ENCODE measurements around the gene PBRM1. TPM values are rescaled to one million over a fixed set of nuclear protein-coding genes. Genes with fewer than 3 reads are reported as not detected.

The PBRM1 gene
- total RNA-seq, 6 experiments from 2014 or later, result 17.1 to 36.4 (median 27.2) TPM

GRCh38 chr3:52670621-52671521, 14.8 kb downstream of the PBRM1 start:
- no peak for TF ChIP-seq POLR2A (IDR thresholded peaks at IDR 0.05)
- no peak for TF ChIP-seq CTCF (IDR thresholded peaks at IDR 0.05)
- H3K36me3 ChIP-seq, result peaks cover 0 to 49% (median 4%) of the 10 kb centered on the region in 4 donors
- ATAC-seq, result peak in 2 of 4 donors; percentile 30 to 59
- 63% methylated on average over 9 of the region's 9 CpGs for WGBS (ENCODE audit: insufficient coverage, low coverage, low lambda C conversion rate, missing lambda C conversion rate)
- H3K27ac ChIP-seq, result no peak overlapping the region
- no peaks in the 10 kb centered on the region for H3K9me3 ChIP-seq
- intact Hi-C loops (cut with DNase I), result loop anchor here in 1 of 2 donors (10.0 kb wide), 1 partner anchor 186 kb away; no protein-coding TSS in a partner anchor
- H3K27me3 ChIP-seq, result no peaks in the 10 kb centered on the region
- no peaks in the 10 kb centered on the region for H3K4me1 ChIP-seq
- no peak for DNase-seq
- H3K4me3 ChIP-seq, result no peak overlapping the region

- Histone ChIP-seq H3K4me3 (no peak overlapping the region), H3K27ac (no peak overlapping the region), H3K36me3 (peaks cover 0 to 45% (median 27%) of the 10 kb centered on the region in 4 donors), H3K27me3 (no peaks in the 10 kb centered on the region), H3K9me3 (no peaks in the 10 kb centered on the region), H3K4me1 (peaks cover 0 to 6% (median 0%) of the 10 kb centered on the region in 4 donors)
- ATAC-seq (peak; percentile 57 to 83 (median 66)), DNase-seq (no peak)
- intact Hi-C loops (cut with DNase I), result no loop called here
- TF ChIP-seq POLR2A (IDR thresholded peaks at IDR 0.05), result no peak
- no peak for TF ChIP-seq CTCF (IDR thresholded peaks at IDR 0.05)
- 53% methylated on average over 2 of the region's 3 CpGs for WGBS (ENCODE audit: insufficient coverage, low coverage, low lambda C conversion rate, missing lambda C conversion rate)
Measured at GRCh38 chr3:52663098-52663497, 22.6 kb downstream of the PBRM1 start.

- no peak for ATAC-seq
- Histone ChIP-seq H3K4me3 (no peak overlapping the region), H3K36me3 (peaks cover 0 to 70% (median 43%) of the 10 kb centered on the region in 4 donors), H3K27ac (no peak overlapping the region), H3K9me3 (no peaks in the 10 kb centered on the region), H3K4me1 (peaks cover 0 to 6% (median 0%) of the 10 kb centered on the region in 4 donors), H3K27me3 (no peaks in the 10 kb centered on the region)
- 64% methylated on average over 3 of the region's 3 CpGs for WGBS (ENCODE audit: insufficient coverage, low coverage, low lambda C conversion rate, missing lambda C conversion rate)
- TF ChIP-seq CTCF (IDR thresholded peaks at IDR 0.05) (no peak), POLR2A (IDR thresholded peaks at IDR 0.05) (no peak)
- no peak for DNase-seq
- intact Hi-C loops (cut with DNase I), result no loop called here
Measured at GRCh38 chr3:52660046-52660445, 25.7 kb downstream of the PBRM1 start.

GRCh38 chr3:52655895-52656294, 29.8 kb downstream of the PBRM1 start:
- H3K9me3 ChIP-seq, result no peaks in the 10 kb centered on the region
- intact Hi-C loops (cut with DNase I), result no loop called here
- H3K36me3 ChIP-seq, result peaks cover 0 to 83% (median 44%) of the 10 kb centered on the region in 4 donors
- TF ChIP-seq POLR2A (IDR thresholded peaks at IDR 0.05) (no peak), CTCF (IDR thresholded peaks at IDR 0.05) (no peak)
- DNase-seq, result no peak
- ATAC-seq, result no peak
- no peak overlapping the region for H3K27ac ChIP-seq
- WGBS (ENCODE audit: insufficient coverage, low coverage, low lambda C conversion rate, missing lambda C conversion rate), result 98% methylated on average over 3 of the region's 3 CpGs
- no peaks in the 10 kb centered on the region for H3K4me1 ChIP-seq
- H3K4me3 ChIP-seq, result no peak overlapping the region
- no peaks in the 10 kb centered on the region for H3K27me3 ChIP-seq
